T-cell (primary cell): ENCODE results near the gene TMTC1. TPM values are rescaled to one million over a fixed set of nuclear protein-coding genes. Genes with fewer than 3 reads are reported as not detected.

Source experiments
- ATAC-seq, 4 experiments: fragments of 200-7000 bp in 3 of 4; fragments of 150-1000 bp in 1 of 4; cut with Tn5 transposase; replicated peaks in 1 of 4; 1 replicate in 3 of 4; 2 replicates in 1 of 4; pipeline ENCODE4 v1.10.0; 2021; ENCODE audit warnings: moderate library complexity in 3 of 4, mild to moderate bottlenecking in 2 of 4, moderate number of reproducible peaks in 1 of 4
- CTCF ChIA-PET, 2 donors: fragments of 300-600 bp; sonication (Branson Sonifier 250); formaldehyde crosslinking; loops; one replicate each; lab custom pipeline; 2022; ENCODE audit warnings: antibody characterized with exemption in 2 of 2; lab: Charles Lee
- POLR2A ChIA-PET, 2 donors: fragments of 300-600 bp; sonication (Branson Sonifier 250); formaldehyde crosslinking; loops; one replicate each; lab custom pipeline; 2022; ENCODE audit warnings: antibody characterized with exemption in 2 of 2; lab: Charles Lee
- DNase-seq, 35 experiments: peaks; one replicate each; pipeline versions ENCODE4 v3.0.0 to v3.0.0-alpha.2; 2013 to 2023
- H3K27ac ChIP-seq: one replicate; pipeline ENCODE4 v1.5.1; 2013; ENCODE audit warnings: low read length
- H3K27me3 ChIP-seq, 2 experiments: replicated peaks in 1 of 2; 1 replicate in 1 of 2; 2 replicates in 1 of 2; pipeline versions ENCODE4 v1.6.1 to v1.7.0; 2013; ENCODE audit warnings: low read length in 1 of 2, mixed read lengths in 1 of 2; ENCODE audit not compliant: control insufficient read depth in 2 of 2, insufficient read depth in 2 of 2; ENCODE audit errors: extremely low read depth in 1 of 2
- H3K36me3 ChIP-seq, 2 donors: 1 replicate in 1 of 2; 2 replicates in 1 of 2; pipeline versions ENCODE4 v1.6.1 to v1.7.0; 2013; ENCODE audit warnings: low read length in 1 of 2; ENCODE audit not compliant: control insufficient read depth in 2 of 2, insufficient read depth in 1 of 2; ENCODE audit errors: extremely low read depth in 1 of 2
- H3K4me1 ChIP-seq, 2 experiments: 1 replicate in 1 of 2; 2 replicates in 1 of 2; pipeline versions ENCODE4 v1.6.1 to v1.7.0; 2013; ENCODE audit warnings: low read length in 2 of 2, mixed read lengths in 1 of 2; ENCODE audit not compliant: insufficient read depth in 2 of 2, control insufficient read depth in 1 of 2; ENCODE audit errors: extremely low read depth in 1 of 2
- H3K4me3 ChIP-seq, 2 donors: 1 replicate in 1 of 2; 2 replicates in 1 of 2; pipeline versions ENCODE4 v1.5.1 to v1.7.0; 2013; ENCODE audit warnings: mild to moderate bottlenecking in 2 of 2, low read length in 1 of 2, moderate library complexity in 1 of 2; ENCODE audit not compliant: control insufficient read depth in 1 of 2; ENCODE audit errors: extremely low read depth in 1 of 2
- H3K9me3 ChIP-seq: 2 replicates; pipeline ENCODE4 v1.7.0; 2013
- H3K27ac Mint-ChIP-seq, 2 donors: one replicate each; pipeline ENCODE4 v1.8.0; 2020 to 2021; ENCODE audit warnings: mild to moderate bottlenecking in 2 of 2, mixed read lengths in 2 of 2
- H3K27me3 Mint-ChIP-seq, 2 donors: one replicate each; pipeline ENCODE4 v1.8.0; 2021 to 2022; ENCODE audit warnings: mixed read lengths in 2 of 2
- H3K36me3 Mint-ChIP-seq: one replicate; pipeline ENCODE4 v1.8.0; 2021; ENCODE audit warnings: mixed read lengths
- H3K4me1 Mint-ChIP-seq, 3 donors: one replicate each; pipeline ENCODE4 v1.8.0; 2020 to 2022; ENCODE audit warnings: mixed read lengths in 3 of 3, mild to moderate bottlenecking in 1 of 3
- H3K4me3 Mint-ChIP-seq, 3 donors: one replicate each; pipeline ENCODE4 v1.8.0; 2020 to 2022; ENCODE audit warnings: mild to moderate bottlenecking in 3 of 3, mixed read lengths in 3 of 3, moderate library complexity in 3 of 3
- H3K9me3 Mint-ChIP-seq, 3 donors: one replicate each; pipeline ENCODE4 v1.8.0; 2020 to 2022; ENCODE audit warnings: mixed read lengths in 3 of 3
- WGBS: methylation state at CpG from one replicate; pipeline ENCODE4 v1.1.5; 2013; ENCODE audit warnings: missing lambda C conversion rate; ENCODE audit not compliant: insufficient coverage; 5-methylcytosine and 5-hydroxymethylcytosine counted together
- total RNA-seq, 35 experiments: library from RNA in 6 of 35; stranded (reverse) in 6 of 35; fragments of 120-200 nt in 1 of 35; gene quantifications; one replicate each; pipeline versions ENCODE4 v1.2.1 to v1.2.4 and lab custom pipeline; 2013 to 2026

TMTC1 gene
- total RNA-seq, 5 donors from 2014 or later (not counting 1 experiment from before 2014, with no cell fraction given) = 0.10 to 0.44 (median 0.29) TPM; not detected in 1

DNA sequence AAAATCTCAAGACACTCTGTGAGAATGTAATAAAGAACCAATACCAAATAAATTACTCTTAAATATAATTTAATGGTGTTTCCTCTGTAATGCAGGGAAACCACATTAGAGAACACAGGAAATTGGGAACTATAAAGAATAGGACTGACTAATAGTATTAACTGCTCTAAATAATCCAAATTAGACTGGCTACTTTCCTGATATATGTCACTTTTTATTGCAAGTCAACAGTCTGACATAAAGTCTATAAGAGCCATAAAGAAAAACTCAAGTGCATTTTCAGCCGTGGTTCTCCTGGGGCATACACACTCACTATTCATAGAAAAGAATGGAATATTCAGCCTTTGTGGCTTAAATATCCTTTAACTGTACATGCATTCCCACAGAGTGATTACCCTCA is 161.5 kb downstream of the TMTC1 start:
- ATAC-seq = no peak
- peaks cover 0 to 4% of the 10 kb centered on the region in 2 experiments for H3K27me3 ChIP-seq
- H3K36me3 ChIP-seq = no peaks in the 10 kb centered on the region
- no peak overlapping the region for H3K4me3 Mint-ChIP-seq
- DNase-seq = no peak
- no peaks in the 10 kb centered on the region for H3K36me3 Mint-ChIP-seq
- H3K9me3 ChIP-seq = no peaks in the 10 kb centered on the region
- no peak overlapping the region for H3K27ac ChIP-seq
- no peaks in the 10 kb centered on the region for H3K4me1 Mint-ChIP-seq
- POLR2A ChIA-PET = no interaction called here
- no CpG with 5 or more reads among the region's 1 CpG for WGBS
- H3K27me3 Mint-ChIP-seq = peaks cover 2 to 9% of the 10 kb centered on the region in 2 donors
- no peaks in the 10 kb centered on the region for H3K4me1 ChIP-seq
- H3K9me3 Mint-ChIP-seq = no peaks in the 10 kb centered on the region
- H3K27ac Mint-ChIP-seq = no peak overlapping the region
- CTCF ChIA-PET = no interaction called here
- H3K4me3 ChIP-seq = no peak overlapping the region

DNA sequence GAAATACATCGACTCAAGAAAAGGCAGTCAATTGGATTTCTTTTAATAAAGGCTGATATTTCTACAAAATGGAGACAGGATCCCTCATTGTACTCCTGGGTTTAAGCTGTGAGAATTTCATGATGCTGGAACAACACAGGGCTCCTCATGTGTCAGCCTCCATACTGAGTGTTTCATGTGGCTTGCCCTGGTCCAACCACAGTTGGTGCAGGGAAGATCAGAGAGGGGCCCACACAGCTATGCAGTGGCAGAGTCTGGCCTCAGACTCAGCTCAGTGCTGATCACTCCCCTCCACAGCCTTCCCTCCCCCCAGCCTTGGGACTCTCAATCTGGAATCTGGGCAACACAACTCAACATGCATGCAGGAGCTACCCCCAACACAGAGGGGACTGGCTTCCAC is 163.7 kb downstream of the TMTC1 start:
- no peak for ATAC-seq
- Mint-ChIP-seq H3K27ac (no peak overlapping the region), H3K9me3 (no peaks in the 10 kb centered on the region), H3K4me3 (no peak overlapping the region), H3K36me3 (no peaks in the 10 kb centered on the region), H3K27me3 (peaks cover 2 to 9% of the 10 kb centered on the region in 2 donors), H3K4me1 (no peaks in the 10 kb centered on the region)
- Histone ChIP-seq H3K27me3 (peaks cover 0 to 4% of the 10 kb centered on the region in 2 experiments), H3K4me3 (no peak overlapping the region), H3K36me3 (no peaks in the 10 kb centered on the region), H3K4me1 (no peaks in the 10 kb centered on the region), H3K9me3 (no peaks in the 10 kb centered on the region), H3K27ac (no peak overlapping the region)
- CTCF ChIA-PET = no interaction called here
- POLR2A ChIA-PET = no interaction called here
- no CpG with 5 or more reads among the region's 1 CpG for WGBS
- no peak for DNase-seq

DNA sequence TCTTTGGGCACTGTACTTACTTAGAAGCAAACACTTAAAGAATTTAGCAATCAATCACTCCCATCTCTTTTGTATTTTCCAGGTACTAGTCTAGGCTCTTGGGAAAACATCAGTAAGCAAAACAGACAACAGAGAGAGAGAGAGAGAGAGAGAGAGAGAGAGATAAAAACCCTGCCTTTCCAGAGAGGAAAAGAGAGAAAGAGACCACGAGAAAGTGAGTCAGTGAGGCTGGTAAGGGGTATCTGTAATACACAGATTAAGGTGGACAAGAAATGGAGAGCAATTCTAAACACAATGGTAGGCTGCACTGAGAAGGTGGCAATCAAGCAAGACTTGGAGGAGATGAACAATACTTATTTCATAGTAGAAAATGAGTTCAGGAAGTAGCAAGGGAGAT is 166.3 kb downstream of the TMTC1 start:
- Histone ChIP-seq H3K36me3 (no peaks in the 10 kb centered on the region), H3K27ac (no peak overlapping the region), H3K9me3 (no peaks in the 10 kb centered on the region), H3K4me1 (no peaks in the 10 kb centered on the region), H3K4me3 (no peak overlapping the region), H3K27me3 (no peaks in the 10 kb centered on the region)
- H3K36me3 Mint-ChIP-seq = no peaks in the 10 kb centered on the region
- no peaks in the 10 kb centered on the region for H3K4me1 Mint-ChIP-seq
- no peak for DNase-seq
- peaks cover 2 to 9% of the 10 kb centered on the region in 2 donors for H3K27me3 Mint-ChIP-seq
- H3K27ac Mint-ChIP-seq = no peak overlapping the region
- CTCF ChIA-PET = no interaction called here
- H3K4me3 Mint-ChIP-seq = no peak overlapping the region
- WGBS = 20% methylated on average over 1 of the region's 1 CpG
- POLR2A ChIA-PET = no interaction called here
- ATAC-seq = no peak
- H3K9me3 Mint-ChIP-seq = no peaks in the 10 kb centered on the region

DNA sequence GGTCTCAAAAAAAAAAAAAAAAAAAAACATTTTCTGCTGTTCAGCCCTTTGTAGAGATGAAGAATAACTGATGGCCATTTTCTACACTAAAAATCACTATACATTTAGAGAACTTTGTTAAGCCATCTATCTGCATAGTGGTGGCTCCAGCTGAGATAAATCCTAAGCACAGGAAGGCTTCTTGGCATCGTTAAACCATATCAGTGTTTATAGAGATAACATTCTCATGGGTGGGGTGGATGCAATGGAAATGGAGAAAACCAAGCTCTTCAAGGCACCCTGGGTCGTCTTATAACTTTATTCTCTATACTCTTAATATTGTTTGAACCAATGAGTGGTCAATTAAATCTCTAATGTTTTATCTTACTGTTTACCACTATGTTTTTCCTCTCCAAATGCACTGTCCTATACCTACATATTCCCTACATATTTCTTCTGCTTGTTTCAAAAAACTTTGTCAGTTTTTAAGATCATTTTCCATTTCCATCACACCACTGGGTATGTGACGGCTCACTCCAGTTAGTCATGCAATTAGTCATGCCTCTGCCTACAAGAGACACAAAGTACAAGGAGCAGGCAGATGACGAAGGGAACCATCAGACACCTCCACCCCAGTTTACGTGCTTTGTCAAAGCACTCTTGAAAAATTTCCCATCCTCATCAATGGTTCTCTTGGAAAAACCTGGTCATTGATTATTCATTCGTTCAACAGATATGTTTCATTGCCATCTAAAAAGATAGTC is 166.9 kb downstream of the TMTC1 start:
- CTCF ChIA-PET = no interaction called here
- Histone ChIP-seq H3K4me3 (no peak overlapping the region), H3K27ac (no peak overlapping the region), H3K9me3 (no peaks in the 10 kb centered on the region), H3K36me3 (no peaks in the 10 kb centered on the region), H3K4me1 (no peaks in the 10 kb centered on the region), H3K27me3 (no peaks in the 10 kb centered on the region)
- Mint-ChIP-seq H3K27ac (no peak overlapping the region), H3K4me1 (no peaks in the 10 kb centered on the region), H3K36me3 (no peaks in the 10 kb centered on the region), H3K9me3 (no peaks in the 10 kb centered on the region), H3K4me3 (no peak overlapping the region), H3K27me3 (peaks cover 2 to 9% of the 10 kb centered on the region in 2 donors)
- WGBS = 81% methylated on average over 4 of the region's 6 CpGs
- ATAC-seq = no peak
- no peak for DNase-seq
- POLR2A ChIA-PET = no interaction called here

DNA sequence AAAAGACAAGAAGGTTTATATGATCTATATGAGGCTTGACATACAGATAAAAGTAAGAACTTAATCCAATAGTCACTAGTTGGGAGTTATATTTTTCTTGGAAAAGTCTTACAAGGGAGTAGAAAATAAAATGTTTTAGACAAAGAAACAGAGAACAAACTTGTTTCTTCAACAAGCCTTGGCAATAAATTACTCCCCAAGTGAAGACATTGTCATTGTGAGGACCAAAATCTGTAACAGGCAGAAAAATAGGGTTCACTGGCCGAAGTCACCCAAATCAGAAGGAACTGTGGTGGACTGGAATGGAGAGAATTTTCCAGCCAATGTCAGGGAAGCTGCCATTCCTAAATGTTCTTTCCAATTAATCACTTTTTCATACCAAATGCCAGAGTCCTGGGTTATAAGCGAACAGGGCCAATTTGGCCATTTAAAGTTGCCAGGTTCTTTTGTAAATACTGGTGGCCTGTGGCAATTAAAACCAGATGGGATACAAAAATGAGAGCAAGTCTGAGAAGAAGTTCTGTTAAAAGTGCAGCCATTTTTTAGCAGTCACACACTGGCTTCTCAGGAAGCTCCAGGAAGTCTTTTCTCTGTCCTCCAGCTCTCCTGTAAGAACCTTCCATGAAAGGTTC is 168.9 kb downstream of the TMTC1 start:
- ChIA-PET CTCF (no interaction called here), POLR2A (no interaction called here)
- no CpG with 5 or more reads among the region's 2 CpGs for WGBS

DNA sequence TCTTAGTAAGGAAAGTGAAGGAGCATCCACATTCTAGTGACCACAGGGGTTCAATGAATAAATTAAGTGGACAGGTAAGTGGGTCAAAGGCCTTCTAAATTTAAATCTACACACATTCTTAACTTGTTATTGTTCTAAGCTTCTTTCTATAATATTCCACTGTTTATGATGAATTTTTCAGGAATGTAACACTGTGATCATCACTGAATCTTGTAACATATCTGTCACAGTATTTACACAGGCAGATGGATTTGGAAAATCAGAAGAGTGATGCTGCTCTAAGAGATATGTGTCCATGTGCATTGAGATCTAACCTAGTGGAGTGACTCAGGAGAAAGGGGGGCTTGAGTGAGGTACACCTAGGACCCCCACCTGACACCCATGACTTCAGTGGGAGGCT is 170.8 kb downstream of the TMTC1 start:
- no peak for ATAC-seq
- Histone ChIP-seq H3K9me3 (no peaks in the 10 kb centered on the region), H3K4me1 (no peaks in the 10 kb centered on the region), H3K36me3 (no peaks in the 10 kb centered on the region), H3K4me3 (no peak overlapping the region), H3K27me3 (peaks cover 0 to 2% of the 10 kb centered on the region in 2 experiments), H3K27ac (no peak overlapping the region)
- Mint-ChIP-seq H3K4me1 (no peaks in the 10 kb centered on the region), H3K36me3 (no peaks in the 10 kb centered on the region), H3K27ac (no peak overlapping the region), H3K4me3 (no peak overlapping the region), H3K9me3 (no peaks in the 10 kb centered on the region), H3K27me3 (peaks cover 0 to 4% of the 10 kb centered on the region in 2 donors)
- ChIA-PET POLR2A (no interaction called here), CTCF (no interaction called here)
- DNase-seq = no peak

More for the DNA sequence above, 168.9 kb downstream of the TMTC1 start:
- Histone ChIP-seq H3K36me3 (no peaks in the 10 kb centered on the region), H3K27me3 (no peaks in the 10 kb centered on the region), H3K4me1 (no peaks in the 10 kb centered on the region), H3K27ac (no peak overlapping the region), H3K4me3 (no peak overlapping the region), H3K9me3 (no peaks in the 10 kb centered on the region)
- DNase-seq = no peak
- ATAC-seq = no peak
- H3K4me1 Mint-ChIP-seq = no peaks in the 10 kb centered on the region
- no peaks in the 10 kb centered on the region for H3K36me3 Mint-ChIP-seq
- H3K4me3 Mint-ChIP-seq = no peak overlapping the region
- H3K27me3 Mint-ChIP-seq = peaks cover 0 to 4% of the 10 kb centered on the region in 2 donors
- H3K9me3 Mint-ChIP-seq = no peaks in the 10 kb centered on the region
- no peak overlapping the region for H3K27ac Mint-ChIP-seq
